NCI-H146 treated with DMSO at 0.1 percent for 48 hours (cell line): ENCODE results near the gene DRD4.

Experiments used
- DNase-seq: peaks from one replicate; lab custom pipeline; 2025; ENCODE audit not compliant: unreplicated experiment; lab: John Stamatoyannopoulos, UW

Gene DRD4

DNA sequence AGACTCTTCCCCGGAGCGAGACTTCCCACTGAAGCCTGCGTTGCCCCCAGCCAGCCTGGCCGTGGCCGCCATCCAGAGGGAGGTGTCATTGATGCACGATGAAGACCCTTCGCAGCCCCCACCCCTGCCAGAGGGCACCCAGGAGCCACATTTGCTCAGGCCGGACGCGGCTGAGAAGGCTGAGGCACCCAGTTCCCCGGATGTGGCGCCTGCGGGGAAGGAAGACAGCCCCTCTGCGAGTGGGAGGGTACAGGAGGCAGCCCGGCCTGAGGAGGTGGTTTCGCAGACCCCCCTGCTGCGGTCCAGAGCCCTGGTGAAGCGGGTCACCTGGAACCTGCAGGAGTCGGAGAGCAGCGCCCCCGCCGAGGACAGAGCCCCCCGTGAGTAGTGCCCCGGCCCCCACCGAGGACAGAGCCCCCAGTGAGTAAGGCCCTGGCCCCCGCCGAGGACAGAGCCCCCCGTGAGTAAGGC is 27.7 kb upstream of the DRD4 start:
- no peak for DNase-seq

DNA sequence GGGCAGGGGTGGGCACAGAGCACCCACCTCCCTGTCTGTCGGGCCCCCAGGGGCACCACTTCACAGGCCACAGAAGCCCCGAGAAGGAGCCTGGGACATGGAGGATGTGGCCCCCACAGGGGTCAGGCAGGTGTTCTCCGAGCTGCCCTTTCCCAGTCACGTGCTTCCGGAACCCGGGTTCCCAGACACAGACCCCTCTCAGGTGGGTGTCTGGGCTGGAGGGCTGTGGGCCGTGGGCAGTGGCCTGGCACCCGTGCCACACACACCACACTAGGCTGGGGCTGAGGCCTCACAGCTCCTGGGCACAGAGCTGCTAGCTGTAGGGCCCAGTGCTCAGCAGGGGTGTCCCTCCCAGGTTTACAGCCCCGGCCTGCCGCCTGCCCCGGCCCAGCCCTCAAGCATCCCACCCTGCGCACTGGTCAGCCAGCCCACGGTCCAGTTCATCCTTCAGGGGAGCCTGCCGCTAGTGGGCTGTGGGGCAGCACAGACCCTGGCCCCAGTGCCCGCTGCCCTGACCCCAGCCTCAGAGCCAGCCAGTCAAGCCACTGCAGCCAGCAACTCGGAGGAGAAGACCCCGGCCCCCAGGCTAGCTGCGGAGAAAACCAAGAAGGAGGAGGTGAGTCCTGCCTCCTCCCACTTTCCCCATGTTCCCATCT is 26.8 kb upstream of the DRD4 start:
- DNase-seq = no peak

DNA sequence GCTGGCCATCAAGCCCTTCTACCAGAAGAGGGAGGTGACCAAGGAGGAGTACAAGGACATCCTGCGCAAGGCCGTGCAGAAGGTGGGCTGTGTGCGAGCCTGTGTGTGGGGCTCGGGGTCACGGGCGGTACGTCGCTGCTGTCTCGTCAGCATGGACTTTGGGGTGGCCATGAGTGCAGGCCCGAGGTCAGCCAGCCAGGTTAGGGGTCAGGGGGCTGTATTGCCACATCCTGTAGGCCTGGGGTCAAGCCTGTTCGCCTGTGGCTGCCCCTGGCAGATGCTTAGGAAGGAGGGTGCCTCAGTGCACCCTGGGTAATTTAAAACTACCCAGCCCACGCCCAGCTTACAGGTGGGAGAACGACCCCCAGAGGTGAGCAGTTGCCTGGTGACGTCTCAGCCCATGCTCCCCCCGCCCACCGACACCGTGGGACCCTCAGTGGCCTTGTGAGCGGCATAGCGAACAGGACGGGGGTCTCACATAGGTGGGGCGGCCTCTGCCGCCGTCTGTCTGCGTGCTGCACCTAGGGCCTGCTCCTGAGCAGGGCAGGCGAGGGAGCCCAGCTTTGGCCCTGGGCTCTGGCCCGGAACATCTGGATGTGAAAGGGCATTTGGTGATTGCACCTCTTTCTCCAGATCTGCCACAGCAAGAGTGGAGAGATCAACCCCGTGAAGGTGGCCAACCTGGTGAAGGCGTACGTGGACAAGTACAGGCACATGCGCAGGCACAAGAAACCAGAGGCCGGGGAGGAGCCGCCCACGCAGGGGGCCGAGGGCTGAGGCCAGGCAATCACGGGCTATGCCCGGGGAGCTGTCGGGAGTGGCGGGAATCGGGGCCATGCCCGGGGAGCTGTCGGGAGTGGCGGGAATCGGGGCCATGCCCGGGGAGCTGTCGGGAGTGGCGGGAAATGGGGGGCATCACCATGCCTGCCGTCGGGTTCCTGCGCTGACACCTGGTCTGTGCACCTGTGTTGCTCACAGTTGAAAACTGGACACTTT is 25.8 kb upstream of the DRD4 start:
- no peak for DNase-seq

DNA sequence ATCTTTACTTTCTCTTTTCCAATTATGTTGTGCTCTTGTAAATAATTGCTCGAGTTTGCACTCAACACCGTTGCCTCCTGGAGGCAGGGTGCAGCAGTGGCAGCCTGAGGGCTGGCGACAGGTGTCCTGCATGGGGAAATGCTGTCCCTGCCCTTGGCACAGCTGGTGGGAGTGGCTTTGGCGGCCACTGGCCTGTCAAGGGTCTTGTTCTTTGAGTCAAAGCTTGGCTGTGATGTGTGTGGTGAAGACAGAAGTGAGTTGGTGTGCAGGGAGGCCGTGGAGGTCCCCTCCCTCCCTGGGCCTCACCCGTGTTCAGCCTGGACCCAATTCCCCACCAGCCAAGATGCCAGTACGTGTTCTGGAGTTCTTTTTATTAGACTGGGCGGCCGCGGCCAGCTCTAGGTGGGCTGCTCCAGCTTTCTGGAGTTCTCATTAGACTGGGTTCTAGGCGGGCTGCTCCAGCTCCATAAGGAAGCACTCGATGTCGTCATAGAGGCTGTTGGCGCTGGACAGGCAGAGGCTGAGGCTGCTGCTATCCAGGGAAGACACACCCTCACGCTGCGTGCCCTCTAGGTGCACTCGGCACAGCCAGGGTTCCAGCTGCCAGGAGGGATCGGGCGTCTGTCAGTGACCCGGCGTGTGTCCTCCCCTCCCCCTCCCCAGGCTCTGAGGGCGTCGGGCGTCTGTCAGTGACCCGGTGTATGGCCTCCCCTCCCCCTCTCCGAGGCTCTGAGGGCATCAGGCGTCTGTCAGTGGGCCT is 24.7 kb upstream of the DRD4 start:
- no peak for DNase-seq

DNA sequence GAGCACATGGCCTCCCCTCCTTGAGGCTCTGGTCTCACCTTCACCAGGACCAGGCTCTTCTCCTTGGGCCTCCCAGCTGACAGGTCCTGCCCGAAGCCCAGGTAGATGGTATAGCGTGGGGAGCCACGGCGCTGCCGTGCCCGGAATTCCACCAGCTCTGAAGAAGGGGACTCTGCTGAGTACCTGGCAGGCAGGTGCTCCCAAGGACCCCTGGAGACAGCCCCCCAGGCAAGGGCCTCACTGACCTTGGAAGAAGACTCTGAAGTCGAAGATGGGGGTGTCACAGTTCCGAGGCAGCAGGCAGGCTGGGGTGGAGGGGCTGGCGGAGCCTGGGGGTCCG is 24.1 kb upstream of the DRD4 start:
- no peak for DNase-seq

DNA sequence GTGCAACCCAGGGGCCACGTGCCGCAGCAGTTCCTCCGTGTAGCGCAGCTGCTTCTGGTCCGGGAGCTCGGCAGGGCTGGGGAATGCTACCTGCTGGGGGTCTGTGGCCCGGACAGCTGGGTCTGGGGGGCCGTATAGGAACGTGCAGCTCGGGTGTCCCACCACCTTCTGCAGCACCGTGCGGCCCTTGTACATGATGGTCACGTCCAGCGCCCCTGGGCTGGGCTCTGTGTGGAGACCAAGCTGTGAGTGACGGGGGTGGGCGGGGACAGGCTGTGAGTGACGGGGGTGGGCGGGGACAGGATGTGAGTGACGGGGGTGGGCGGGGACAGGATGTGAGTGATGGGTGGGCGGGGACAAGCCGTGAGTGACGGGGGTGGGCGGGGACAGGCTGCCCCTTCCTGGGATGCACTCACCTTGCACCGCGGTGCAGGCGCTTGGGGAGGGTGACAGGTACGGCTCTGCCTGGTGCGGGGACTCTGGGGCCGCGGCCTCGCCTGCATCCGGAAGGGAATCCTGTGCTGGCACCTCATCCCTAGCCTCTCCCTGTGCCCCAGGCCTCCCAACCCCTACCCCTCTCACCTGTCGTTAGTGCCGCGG is 23.6 kb upstream of the DRD4 start:
- no peak for DNase-seq

DNA sequence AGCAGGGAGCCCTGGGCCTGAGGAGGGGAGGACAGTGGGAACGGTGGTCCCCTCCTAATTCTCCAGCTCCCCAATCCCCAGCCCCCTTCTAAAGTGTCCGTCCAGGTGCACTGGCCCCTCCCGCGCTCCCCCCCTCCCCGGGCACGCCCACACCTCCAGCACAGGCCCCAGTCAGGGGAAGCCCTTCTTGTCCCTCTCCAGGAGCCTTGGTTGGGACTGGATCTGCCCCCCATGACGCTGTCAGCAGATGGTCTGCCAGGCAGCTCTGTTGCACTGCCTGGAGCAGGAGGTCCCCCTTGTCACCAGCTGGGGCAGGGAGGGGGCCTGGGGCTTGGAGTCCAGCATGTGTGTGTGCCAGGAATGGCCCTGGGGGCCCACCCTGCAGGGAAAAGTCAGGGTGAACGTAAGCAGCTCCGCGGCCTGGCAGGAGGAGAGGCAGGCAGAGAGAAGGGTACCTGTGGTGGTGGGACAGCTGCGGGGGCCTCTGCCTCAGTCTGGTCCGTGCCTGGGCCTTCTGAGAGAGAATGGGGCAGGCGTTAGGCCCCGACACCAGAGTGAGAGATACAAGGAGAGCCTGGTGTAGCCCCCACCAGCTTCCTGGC is 22.9 kb upstream of the DRD4 start:
- no peak for DNase-seq

DNA sequence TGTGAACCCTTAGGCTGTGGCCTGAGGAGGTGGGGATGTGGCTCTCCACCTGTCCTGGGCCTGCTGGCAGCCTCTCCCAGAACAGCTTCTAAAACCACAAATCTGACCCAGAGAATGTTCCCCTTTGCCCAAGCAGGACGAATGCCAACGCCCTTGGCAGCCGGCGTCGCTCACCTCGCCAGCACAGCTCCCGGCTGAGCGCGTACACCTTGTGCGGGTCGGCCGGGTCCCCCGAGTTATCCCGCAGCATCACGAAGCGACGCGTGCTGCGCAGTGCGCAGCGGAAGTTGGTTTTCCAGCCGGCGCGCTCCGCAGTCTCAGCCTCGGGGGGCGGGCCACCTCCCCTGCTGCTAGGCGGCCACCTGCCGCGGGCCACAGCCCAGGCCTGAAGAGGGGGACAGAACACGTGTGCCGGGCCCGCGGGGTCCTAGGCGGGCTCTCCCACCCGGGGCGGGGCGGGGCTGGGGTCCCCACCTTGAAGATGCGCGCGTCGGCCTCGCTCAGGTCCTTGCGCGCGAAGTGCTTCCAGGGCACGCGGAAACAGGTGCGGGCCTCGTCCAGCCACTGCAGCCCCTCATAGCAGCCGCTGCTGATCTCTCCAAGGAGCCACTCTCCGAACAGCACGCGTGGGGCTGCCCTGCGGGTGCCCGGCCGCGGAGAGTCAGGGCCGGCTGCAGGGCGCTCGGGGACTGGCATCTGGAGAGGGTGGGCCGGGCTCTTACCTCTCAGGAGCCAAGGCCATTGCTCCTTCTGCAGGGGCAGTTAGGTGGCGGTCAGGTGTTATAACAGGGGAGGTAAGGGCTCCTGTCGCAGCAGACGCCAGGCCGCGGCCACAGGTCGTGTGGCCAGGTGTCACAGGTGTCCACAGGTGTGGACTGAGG is 22.2 kb upstream of the DRD4 start:
- no peak for DNase-seq

DNA sequence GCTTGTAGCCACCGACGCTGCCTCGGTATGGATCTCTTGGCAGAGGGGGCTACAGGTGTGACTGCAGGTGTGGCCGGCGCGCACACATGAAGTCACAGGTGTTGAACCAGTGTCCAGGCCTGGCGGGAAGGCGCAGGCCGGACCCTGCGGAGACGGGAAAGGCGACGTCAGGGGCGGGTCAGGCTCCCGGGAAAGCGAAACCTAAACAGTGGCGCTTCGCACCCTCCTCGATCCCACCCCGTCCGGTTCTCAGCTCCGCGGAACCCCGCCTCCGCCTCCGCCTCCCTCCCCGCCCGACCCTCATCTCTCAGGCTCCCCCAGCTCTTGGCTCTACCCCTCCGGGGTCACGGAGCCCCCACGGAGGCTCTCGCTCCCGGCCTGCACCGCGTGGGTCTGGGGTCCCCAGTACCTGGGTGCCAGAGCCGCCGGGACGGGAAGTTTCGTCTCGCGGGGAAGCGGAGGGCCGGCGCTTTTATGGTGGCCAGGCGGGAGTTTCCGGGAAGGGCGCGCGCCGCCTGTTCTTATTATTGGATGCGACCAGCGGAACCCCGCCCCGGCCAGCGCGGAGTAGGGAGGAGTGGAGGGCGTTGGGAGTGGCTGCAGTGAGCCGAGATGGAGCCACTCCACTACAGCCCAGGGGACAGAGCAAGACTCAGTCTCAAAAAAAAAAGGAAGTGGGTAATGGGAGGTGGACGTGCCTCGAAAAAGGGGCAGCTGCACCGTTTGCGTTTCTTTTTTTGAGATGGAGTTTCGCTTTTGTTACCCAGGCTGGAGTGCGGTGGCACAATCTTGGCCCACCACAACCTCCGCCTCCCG is 21.4 kb upstream of the DRD4 start, which contains the start of gene IRF7:
TSS of gene IRF7 (minus strand) at position 447 of the 816 bp plus-strand sequence. CDS start 586 bp downstream, outside the sequence.
- peak; percentile 28 for DNase-seq

DNA sequence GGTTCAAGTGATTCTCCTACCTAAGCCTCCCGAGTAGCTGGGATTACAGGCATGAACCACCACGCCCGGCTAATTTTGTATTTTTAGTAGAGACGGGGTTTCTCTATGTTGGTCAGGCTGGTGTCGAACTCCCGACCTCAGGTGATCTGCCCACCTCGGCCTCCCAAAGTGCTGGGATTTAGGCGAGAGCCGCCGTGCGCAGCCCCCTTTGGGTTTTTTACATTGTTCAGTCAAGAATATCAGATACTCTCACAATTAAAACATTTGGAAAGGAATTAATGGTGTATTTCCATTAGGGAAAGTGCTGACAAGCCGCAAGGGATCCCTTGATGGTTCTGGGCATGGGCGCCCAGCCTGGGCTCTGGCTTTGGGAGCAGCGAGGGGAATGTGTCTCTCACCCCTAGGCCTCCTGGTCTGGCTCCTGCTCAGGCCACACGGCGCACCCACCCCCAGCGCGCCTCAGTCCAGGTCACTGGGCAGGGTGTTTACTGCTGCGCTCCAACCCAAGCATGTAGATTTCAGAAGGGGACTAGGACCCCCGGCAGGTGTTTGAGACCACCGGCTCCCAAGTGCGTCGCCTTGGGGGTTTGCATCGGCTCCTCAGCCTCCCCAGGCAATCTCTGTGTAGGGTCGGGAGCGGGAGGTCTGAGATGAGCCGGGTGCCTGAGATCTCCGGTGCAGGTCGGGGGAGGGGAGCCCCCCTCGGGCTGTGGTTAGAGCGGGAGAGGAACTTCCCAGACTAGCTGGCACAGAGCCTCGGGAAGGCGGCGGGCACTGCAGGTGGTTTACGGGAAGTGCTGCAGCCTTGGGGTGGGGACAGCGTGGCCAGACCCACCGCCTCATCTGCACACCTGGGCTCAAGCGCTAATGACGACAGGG is 20.5 kb upstream of the DRD4 start:
- no peak for DNase-seq

DNA sequence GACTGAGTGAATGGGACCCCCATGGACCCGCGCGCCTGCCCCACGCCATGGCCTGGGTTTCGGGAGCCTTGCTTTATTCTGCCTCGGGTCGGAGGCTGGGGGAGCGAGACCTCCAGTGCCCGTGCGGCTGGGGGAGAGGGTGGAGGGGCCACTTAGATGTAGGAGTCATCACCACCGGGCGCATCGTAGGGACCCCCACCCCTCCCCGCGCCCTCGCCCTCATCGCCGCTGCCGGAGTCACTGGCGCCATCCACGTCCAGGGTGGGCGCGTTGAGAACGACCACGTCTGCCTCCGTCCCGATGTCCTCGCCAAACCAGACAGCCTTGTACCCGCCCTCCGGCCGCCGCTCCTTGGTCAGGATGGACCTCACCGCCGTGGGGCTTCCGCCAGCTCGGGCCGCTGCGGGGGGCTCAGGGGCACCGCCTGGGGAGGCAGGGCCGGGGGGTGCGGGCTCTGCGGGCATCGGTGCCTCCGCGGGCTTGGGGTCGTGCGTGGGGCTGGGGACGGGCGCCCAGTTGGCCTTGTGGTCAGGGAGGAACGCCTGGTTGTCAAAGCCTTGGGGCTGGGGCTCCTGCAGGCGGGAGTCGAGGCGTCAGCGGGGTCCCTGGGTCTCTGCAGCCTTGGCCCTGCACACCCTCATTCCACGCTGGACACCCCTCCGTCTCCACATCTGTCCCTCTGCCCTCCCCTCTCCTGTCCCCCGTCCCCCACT is 19.7 kb upstream of the DRD4 start:
- no peak for DNase-seq

DNA sequence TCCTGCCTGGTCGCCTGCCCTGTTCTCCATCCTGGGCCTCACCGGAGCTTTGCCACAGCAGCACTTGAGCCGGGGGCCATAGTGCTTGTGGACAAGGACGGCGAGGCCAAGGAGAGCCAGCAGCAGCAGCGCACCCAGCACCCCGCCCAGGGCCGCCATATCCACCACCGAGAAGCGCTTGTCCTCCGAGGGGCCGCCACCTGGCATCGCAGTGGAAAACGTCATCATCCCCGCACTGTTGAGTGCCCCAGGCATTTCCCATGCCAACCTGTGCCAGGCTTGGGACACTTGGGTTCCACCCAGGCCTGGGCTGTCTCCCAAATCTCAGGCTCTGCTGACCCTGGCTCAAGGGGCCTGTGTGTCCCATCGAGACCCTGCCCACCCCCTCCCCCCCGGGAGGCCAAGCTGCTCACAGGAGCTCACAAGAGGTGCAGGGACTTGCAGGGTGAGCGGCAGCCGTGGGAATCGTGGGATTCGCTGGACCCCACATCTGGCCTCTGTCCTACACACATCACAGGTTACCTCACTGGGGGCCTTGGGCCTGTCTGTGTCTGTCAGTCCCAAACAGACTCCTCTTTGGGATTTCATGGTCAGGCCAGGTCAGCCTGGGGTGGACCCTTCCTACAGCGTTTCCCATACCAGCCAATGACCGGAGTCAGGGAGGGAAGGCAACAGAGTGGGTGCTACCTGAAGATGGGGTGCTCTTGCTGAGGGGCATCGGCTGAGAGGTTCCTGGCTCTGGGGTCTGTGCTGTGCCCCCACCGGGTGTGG is 19.0 kb upstream of the DRD4 start:
- no peak for DNase-seq

DNA sequence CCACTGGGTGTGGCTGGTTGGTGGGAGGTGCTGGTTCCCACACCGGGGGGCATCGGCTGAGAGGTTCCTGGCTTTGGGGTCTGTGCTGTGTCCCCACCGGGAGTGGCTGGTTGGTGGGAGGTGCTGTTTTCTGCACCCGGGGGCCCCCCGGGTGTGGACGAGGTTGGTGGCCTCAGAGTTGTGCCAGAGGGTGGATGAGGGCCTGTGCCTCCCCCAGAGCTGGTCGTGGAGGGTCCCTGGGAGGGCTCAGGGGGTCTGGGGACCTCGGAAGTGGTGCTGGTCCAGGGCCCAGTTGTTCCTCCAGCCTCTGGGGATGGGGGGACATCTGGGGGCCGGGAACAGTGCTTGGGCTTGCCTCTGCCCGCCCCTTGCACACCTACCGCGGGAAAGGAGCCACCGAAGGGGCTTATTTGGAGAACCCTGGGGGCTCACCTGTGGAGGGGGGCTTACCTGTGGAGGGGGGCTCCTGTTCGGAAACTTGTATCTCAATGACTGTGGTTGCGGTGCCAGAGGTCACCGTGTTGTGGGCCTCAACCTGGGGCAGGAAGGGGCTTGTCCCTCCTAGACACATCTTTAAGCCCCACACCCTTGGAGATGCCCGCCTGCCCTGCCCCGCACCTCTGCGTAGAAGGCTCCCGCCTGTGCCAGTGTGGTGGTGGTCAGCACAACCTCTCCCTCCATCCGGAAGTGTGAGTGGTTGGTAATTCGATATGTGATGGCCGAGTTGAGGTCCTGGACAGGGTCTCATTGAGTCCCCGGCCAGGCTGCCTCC is 18.0 kb upstream of the DRD4 start:
- DNase-seq = no peak

DNA sequence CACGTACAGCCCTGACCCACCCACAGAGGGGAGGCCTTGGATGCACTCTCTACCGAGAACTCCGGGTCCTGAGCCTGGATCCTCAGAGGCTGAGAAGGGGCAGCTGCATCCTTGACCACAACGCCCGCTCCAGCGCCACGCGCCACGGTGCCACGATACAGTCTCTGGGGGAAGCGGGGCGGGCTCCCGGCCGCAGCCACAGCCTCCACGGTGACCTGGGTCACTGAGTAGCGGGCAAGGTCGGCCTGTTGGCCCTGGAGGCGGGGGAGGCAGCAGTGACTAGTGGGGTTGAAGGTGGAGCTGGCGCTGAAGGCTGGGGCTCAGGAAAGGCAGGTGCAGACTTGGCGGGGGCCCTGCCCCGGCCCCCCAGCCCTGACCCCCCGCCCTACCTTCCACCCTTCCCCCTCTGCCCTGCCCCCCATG is 17.4 kb upstream of the DRD4 start:
- DNase-seq = no peak

DNA sequence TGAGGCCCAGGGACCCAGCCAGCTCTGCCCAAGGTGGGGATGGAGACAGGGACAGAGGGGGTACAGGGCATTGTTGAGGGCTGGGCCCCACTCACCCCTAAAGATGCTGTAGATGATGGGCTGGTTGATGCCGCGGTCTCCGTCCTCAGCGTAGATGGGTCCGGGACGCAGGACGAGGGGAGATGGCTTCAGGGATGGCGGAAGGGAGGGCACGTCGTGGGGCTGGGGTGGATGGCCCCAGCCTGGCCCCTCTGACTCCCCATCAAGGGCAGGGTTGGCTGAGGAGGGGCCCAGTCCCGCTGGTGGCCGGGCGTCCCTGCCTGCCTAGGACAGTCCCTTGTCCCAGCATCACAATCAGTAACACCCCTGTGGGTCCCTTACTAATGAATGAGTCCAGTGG is 16.9 kb upstream of the DRD4 start:
- DNase-seq = no peak
